Measurements from ENCODE around the gene PTPRG. TPM values are rescaled to one million over a fixed set of nuclear protein-coding genes. Genes with fewer than 3 reads are reported as not detected.

The PTPRG gene
- total RNA-seq, 4 donors from 2014 or later = 11.0 to 18.5 (median 14.9) TPM

- DNase-seq (ENCODE audit: low spot score in 2 of 2) = no peak
- TF ChIP-seq POLR2A (IDR thresholded peaks at IDR 0.05) (no peak), POLR2AphosphoS5 (IDR thresholded peaks at IDR 0.05) (no peak), EP300 (IDR thresholded peaks at IDR 0.05) (no peak)
- TF ChIP-seq, protein P1, sequence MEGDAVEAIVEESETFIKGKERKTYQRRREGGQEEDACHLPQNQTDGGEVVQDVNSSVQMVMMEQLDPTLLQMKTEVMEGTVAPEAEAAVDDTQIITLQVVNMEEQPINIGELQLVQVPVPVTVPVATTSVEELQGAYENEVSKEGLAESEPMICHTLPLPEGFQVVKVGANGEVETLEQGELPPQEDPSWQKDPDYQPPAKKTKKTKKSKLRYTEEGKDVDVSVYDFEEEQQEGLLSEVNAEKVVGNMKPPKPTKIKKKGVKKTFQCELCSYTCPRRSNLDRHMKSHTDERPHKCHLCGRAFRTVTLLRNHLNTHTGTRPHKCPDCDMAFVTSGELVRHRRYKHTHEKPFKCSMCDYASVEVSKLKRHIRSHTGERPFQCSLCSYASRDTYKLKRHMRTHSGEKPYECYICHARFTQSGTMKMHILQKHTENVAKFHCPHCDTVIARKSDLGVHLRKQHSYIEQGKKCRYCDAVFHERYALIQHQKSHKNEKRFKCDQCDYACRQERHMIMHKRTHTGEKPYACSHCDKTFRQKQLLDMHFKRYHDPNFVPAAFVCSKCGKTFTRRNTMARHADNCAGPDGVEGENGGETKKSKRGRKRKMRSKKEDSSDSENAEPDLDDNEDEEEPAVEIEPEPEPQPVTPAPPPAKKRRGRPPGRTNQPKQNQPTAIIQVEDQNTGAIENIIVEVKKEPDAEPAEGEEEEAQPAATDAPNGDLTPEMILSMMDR (IDR thresholded peaks at IDR 0.05) = no peak
- Histone ChIP-seq H3K4me3 (no peak overlapping the region), H3K9me3 (no peaks in the 10 kb centered on the region), H3K27ac (peak overlapping the region; percentile 48), H3K4me1 (peaks cover 39% of the 10 kb centered on the region), H3K27me3 (no peaks in the 10 kb centered on the region), H3K36me3 (no peaks in the 10 kb centered on the region)
- WGBS = 69% methylated on average over 3 of the region's 3 CpGs
Observed at GRCh38 chr3:61805510-61806080, 244.2 kb downstream of the PTPRG start.

DNA sequence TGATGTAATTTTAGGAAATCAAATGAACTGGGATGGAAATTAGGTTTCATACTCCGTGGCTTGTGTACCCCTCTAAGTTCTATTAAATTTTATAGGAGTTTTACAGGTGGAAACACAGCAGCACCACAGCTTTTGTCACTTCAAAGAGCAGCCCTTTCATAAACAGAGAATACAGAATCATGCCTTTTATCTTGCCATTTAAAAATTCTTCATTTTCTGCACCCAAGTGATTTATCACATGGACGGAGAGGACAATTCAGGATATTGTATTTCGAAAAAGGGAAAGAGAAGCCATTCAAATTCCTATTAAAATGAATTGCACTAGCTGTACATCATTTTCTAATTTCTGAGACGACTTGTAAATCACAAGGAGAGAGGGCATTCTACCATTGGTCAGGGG is 245.4 kb downstream of the PTPRG start:
- no peak for DNase-seq (ENCODE audit: low spot score in 2 of 2)
- Histone ChIP-seq H3K27ac (peak overlapping the region; percentile 48), H3K36me3 (no peaks in the 10 kb centered on the region), H3K4me3 (no peak overlapping the region), H3K9me3 (no peaks in the 10 kb centered on the region), H3K27me3 (no peaks in the 10 kb centered on the region), H3K4me1 (peaks cover 45% of the 10 kb centered on the region)
- 86% methylated on average over 4 of the region's 4 CpGs for WGBS
- TF ChIP-seq EP300 (IDR thresholded peaks at IDR 0.05) = no peak
- TF ChIP-seq, protein P1 (IDR thresholded peaks at IDR 0.05) = no peak
- no peak for TF ChIP-seq POLR2AphosphoS5 (IDR thresholded peaks at IDR 0.05)
- TF ChIP-seq POLR2A (IDR thresholded peaks at IDR 0.05) = no peak

- DNase-seq (ENCODE audit: low spot score in 2 of 2) = no peak
- WGBS = 64% methylated on average over 6 of the region's 6 CpGs
- Histone ChIP-seq H3K27ac (peak overlapping the region; percentile 60), H3K9me3 (no peaks in the 10 kb centered on the region), H3K36me3 (no peaks in the 10 kb centered on the region), H3K27me3 (no peaks in the 10 kb centered on the region), H3K4me1 (peaks cover 45% of the 10 kb centered on the region), H3K4me3 (no peak overlapping the region)
- TF ChIP-seq EP300 (IDR thresholded peaks at IDR 0.05) = no peak
- TF ChIP-seq POLR2AphosphoS5 (IDR thresholded peaks at IDR 0.05) = no peak
- TF ChIP-seq POLR2A (IDR thresholded peaks at IDR 0.05) = no peak
- TF ChIP-seq, protein P1 (IDR thresholded peaks at IDR 0.05) = no peak
Observed at GRCh38 chr3:61807865-61808276, 246.5 kb downstream of the PTPRG start.

DNA sequence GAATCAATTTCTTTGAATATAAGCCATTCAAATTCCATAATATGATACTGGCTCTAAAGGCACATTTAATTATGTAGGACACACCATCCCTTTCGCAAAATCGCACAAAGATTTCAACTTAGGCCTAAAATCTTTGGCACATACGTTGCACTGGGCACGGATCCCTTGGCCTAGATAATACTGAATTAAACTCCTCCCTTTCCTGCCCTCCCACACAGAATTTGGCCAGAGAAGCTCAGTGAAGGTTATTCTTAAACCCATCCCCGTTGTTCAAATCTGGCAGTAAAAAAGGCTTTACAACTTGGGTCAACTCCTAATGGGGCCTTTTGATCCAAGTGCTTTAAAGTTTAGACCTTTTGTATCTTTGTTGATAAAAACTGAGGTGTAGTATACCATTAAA is 247.2 kb downstream of the PTPRG start:
- Histone ChIP-seq H3K27me3 (no peaks in the 10 kb centered on the region), H3K4me1 (peaks cover 45% of the 10 kb centered on the region), H3K4me3 (no peak overlapping the region), H3K9me3 (no peaks in the 10 kb centered on the region), H3K27ac (peak overlapping the region; percentile 60), H3K36me3 (no peaks in the 10 kb centered on the region)
- DNase-seq (ENCODE audit: low spot score in 2 of 2) = no peak
- no peak for TF ChIP-seq EP300 (IDR thresholded peaks at IDR 0.05)
- TF ChIP-seq POLR2A (IDR thresholded peaks at IDR 0.05) = no peak
- TF ChIP-seq, protein P1 (IDR thresholded peaks at IDR 0.05) = no peak
- TF ChIP-seq POLR2AphosphoS5 (IDR thresholded peaks at IDR 0.05) = no peak
- WGBS = 47% methylated on average over 5 of the region's 5 CpGs

DNA sequence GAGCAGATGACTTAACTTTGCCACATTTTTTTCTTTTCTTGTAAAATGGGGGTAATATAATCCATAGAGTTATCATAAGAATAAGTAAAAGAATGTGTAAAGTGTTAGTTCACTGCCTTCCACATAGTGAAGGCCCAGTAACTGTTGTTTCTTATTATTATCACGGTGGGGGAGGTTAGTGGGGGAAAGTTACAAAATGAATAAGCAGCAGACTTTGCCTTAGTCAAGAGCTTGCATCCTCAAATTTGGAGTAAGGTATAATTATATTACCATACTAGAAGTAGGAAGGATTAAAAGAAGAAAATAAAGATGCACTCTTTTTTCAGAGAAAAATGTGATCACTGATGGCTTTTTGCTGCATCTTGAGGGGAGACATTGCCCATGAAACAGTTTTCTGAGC is 247.6 kb downstream of the PTPRG start:
- Histone ChIP-seq H3K36me3 (no peaks in the 10 kb centered on the region), H3K4me3 (no peak overlapping the region), H3K9me3 (no peaks in the 10 kb centered on the region), H3K27ac (peak overlapping the region; percentile 60), H3K27me3 (no peaks in the 10 kb centered on the region), H3K4me1 (peaks cover 45% of the 10 kb centered on the region)
- DNase-seq (ENCODE audit: low spot score in 2 of 2) = no peak
- WGBS = 74% methylated on average over 1 of the region's 1 CpG
- TF ChIP-seq POLR2AphosphoS5 (IDR thresholded peaks at IDR 0.05) = no peak
- TF ChIP-seq, protein P1 (IDR thresholded peaks at IDR 0.05) = no peak
- no peak for TF ChIP-seq POLR2A (IDR thresholded peaks at IDR 0.05)
- TF ChIP-seq EP300 (IDR thresholded peaks at IDR 0.05) = no peak

Data from suprapubic skin (tissue), 4 donors.